Testis (tissue), 2 donors: ENCODE data around the gene SRPK1.
"Not testable (repeated sequence)": the region's sequence is repeated elsewhere in the genome, so short reads cannot be mapped to it uniquely, and the experiment has no call there.

ENCODE experiments used
- CTCF ChIP-seq, 3 experiments: fragments of 450-650 bp in 2 of 3; fragments of 200-600 bp in 1 of 3; sonication (generic) in 1 of 3; IDR thresholded peaks; one replicate each; pipeline ENCODE4 v1.5.1; 2016 to 2019; ENCODE audit warnings: antibody characterized with exemption in 3 of 3, mild to moderate bottlenecking in 2 of 3, moderate library complexity in 1 of 3
- POLR2A ChIP-seq: fragments of 450-650 bp; IDR thresholded peaks from one replicate; pipeline ENCODE4 v1.6.1; 2017; ENCODE audit warnings: antibody characterized with exemption, mild to moderate bottlenecking, moderate library complexity

GRCh38 chr6:35939259-35939658 lies 18.4 kb upstream of the SRPK1 start:
- not testable (repeated sequence) for TF ChIP-seq POLR2A; CTCF (IDR thresholded peaks at IDR 0.05)
